Measurements from ENCODE around the gene ALK. TPM values are rescaled to one million over a fixed set of nuclear protein-coding genes. Genes with fewer than 3 reads are reported as not detected.
"Not testable (repeated sequence)": the region's sequence is repeated elsewhere in the genome, so short reads cannot be mapped to it uniquely, and the experiment has no call there.

Gene ALK
- total RNA-seq, 1 experiment from 2014 or later: 14.7 TPM

DNA sequence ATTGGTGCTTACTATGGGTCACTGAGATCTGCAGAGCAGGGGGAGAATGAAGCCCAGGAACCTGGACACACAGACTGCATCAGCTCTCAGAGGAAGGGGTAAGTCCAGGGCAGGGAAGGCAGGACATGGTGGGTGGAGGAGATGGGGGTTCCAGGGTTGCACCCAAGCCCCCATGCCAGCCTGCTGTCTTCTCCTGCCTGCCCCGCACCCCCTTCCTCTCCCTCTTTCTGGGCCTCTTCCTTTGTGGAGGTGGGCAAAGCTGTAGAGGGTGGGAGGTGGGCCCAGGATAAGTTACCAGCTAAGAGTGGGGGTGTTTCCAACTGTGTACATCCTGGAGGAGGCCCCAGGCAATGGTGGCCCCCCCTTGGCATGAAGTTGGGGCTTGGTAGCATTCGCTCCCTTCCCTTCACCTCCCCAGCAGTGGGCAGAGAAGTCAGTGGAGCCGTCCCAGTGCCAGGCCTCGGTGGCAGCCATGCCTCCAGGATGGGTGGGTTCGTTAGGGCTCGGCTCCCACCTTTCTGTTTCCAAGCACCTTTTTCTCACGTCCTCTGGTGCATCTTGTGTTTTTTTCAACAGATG is 674.0 kb downstream of the ALK start:
- TF ChIP-seq EZH2 (IDR thresholded peaks at IDR 0.05; ENCODE audit: borderline replicate concordance, low read depth, low read length, poor library complexity, severe bottlenecking): no peak
- TF ChIP-seq, protein P1, sequence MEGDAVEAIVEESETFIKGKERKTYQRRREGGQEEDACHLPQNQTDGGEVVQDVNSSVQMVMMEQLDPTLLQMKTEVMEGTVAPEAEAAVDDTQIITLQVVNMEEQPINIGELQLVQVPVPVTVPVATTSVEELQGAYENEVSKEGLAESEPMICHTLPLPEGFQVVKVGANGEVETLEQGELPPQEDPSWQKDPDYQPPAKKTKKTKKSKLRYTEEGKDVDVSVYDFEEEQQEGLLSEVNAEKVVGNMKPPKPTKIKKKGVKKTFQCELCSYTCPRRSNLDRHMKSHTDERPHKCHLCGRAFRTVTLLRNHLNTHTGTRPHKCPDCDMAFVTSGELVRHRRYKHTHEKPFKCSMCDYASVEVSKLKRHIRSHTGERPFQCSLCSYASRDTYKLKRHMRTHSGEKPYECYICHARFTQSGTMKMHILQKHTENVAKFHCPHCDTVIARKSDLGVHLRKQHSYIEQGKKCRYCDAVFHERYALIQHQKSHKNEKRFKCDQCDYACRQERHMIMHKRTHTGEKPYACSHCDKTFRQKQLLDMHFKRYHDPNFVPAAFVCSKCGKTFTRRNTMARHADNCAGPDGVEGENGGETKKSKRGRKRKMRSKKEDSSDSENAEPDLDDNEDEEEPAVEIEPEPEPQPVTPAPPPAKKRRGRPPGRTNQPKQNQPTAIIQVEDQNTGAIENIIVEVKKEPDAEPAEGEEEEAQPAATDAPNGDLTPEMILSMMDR (conservative IDR thresholded peaks at IDR 0.05; ENCODE audit: low read depth, low read length): no peak
- Histone ChIP-seq H3K27ac (ENCODE audit: low read depth, low read length, poor library complexity, severe bottlenecking) (no peak overlapping the region), H3K27me3 (replicated peaks; ENCODE audit: insufficient read depth, low read depth, low read length, poor library complexity) (no peaks in the 10 kb centered on the region), H3K36me3 (ENCODE audit: insufficient read depth, low read length, poor library complexity, severe bottlenecking) (no peaks in the 10 kb centered on the region), H3K9me3 (ENCODE audit: low read depth, low read length, poor library complexity, severe bottlenecking) (no peaks in the 10 kb centered on the region), H3K4me1 (ENCODE audit: insufficient read depth, low read length, poor library complexity, severe bottlenecking) (peaks cover 17% of the 10 kb centered on the region), H3K4me3 (ENCODE audit: low read depth, low read length, poor library complexity, severe bottlenecking) (no peak overlapping the region)
- ChIA-PET CTCF (no interaction called here), POLR2A (ENCODE audit: low non-redundant PET) (no interaction called here)
- intact Hi-C loops (cut with micrococcal nuclease; ENCODE audit: unreplicated experiment): no loop called here
- DNase-seq (ENCODE audit: low spot score): no peak
- no TSS peak for BruUV-seq (replicated peaks)

DNA sequence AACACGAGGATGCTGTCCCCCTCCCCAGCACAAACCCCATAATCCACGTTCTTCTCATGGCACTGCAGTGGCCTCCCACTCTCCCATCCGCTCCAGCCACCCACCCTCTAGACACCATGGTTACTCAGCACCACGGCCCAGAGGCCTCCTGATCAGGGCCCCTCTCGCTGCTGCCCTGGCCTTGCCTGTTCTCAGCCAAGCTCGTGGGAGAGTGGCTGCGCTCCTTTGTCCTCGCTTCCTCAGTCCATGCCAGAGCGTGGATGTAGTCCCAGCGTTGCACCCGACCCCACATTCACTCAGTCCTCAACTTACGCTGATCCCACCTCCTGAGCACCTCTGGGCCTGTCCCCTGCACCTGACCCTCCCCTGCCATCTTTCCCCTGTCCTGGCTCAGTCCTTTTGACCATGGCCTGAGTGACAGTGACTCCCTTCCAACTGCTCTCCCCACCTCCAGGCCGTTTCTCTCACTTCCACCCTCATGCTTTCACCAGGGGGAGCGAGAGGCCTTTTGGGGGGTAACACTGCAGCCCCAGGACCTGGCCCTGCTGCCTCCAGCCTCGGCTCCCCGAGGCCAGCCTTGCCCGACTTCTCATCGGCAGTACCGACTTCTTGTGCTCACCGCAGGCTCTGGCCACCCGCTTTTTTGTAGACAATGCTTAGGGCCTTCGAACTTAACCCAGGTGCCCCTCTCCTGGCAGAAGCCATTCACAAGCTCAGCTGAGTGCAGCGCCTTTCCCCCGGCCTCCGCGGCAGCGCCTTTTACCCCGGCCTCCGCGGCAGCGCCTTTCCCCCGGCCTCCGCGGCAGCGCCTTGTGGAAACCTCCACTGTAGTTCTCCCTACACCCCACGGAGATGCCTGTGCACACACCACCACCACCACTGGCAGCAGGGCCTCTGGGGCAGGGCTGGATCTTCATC is 674.7 kb downstream of the ALK start:
- Histone ChIP-seq H3K36me3 (ENCODE audit: insufficient read depth, low read length, poor library complexity, severe bottlenecking) (no peaks in the 10 kb centered on the region), H3K27ac (ENCODE audit: low read depth, low read length, poor library complexity, severe bottlenecking) (no peak overlapping the region), H3K27me3 (replicated peaks; ENCODE audit: insufficient read depth, low read depth, low read length, poor library complexity) (no peaks in the 10 kb centered on the region), H3K4me3 (ENCODE audit: low read depth, low read length, poor library complexity, severe bottlenecking) (no peak overlapping the region), H3K9me3 (ENCODE audit: low read depth, low read length, poor library complexity, severe bottlenecking) (no peaks in the 10 kb centered on the region), H3K4me1 (ENCODE audit: insufficient read depth, low read length, poor library complexity, severe bottlenecking) (peaks cover 17% of the 10 kb centered on the region)
- intact Hi-C loops (cut with micrococcal nuclease; ENCODE audit: unreplicated experiment): no loop called here
- TF ChIP-seq, protein P1 (conservative IDR thresholded peaks at IDR 0.05; ENCODE audit: low read depth, low read length): no peak
- no peak for DNase-seq (ENCODE audit: low spot score)
- no TSS peak for BruUV-seq (replicated peaks)
- ChIA-PET CTCF (no interaction called here), POLR2A (ENCODE audit: low non-redundant PET) (no interaction called here)

DNA sequence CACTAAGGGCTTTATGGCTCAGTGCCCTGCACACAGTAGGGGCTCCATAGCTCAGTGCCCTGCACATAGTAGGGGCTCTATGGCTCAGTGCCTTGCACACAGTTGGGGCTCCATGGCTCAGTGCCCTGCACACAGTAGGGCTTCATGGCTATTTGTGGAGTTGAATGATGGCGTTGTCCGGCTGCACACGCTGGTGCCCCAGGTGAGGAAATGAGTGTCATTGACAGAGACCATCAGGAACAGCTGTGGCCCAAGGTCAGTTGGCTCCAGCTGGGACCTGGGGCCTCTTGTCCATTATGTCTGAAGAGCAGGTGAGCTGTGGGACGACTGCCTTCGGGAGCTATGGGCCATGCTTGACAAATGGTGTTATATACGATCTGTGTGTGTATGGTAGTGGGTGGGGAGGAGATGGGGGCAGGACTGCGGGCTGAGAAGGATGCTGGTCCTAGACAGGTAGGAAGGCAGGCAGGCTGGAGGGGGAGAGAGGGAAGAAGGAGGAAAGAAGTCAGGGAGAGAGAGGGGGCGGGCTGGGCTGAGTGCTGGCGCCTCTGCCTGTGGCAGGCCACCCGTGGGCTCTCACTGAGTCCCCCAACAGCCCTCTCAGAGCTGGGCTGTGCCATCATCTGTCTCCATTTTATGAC is 675.5 kb downstream of the ALK start:
- intact Hi-C loops (cut with micrococcal nuclease; ENCODE audit: unreplicated experiment): no loop called here
- H3K27ac ChIP-seq (ENCODE audit: low read depth, low read length, poor library complexity, severe bottlenecking): no peak overlapping the region
- ChIA-PET POLR2A (ENCODE audit: low non-redundant PET) (no interaction called here), CTCF (no interaction called here)
- no peak overlapping the region for H3K4me3 ChIP-seq (ENCODE audit: low read depth, low read length, poor library complexity, severe bottlenecking)
- H3K4me1 ChIP-seq (ENCODE audit: insufficient read depth, low read length, poor library complexity, severe bottlenecking): peaks cover 17% of the 10 kb centered on the region
- no peaks in the 10 kb centered on the region for H3K9me3 ChIP-seq (ENCODE audit: low read depth, low read length, poor library complexity, severe bottlenecking)
- BruUV-seq (replicated peaks): no TSS peak
- H3K27me3 ChIP-seq (replicated peaks; ENCODE audit: insufficient read depth, low read depth, low read length, poor library complexity): no peaks in the 10 kb centered on the region
- no peaks in the 10 kb centered on the region for H3K36me3 ChIP-seq (ENCODE audit: insufficient read depth, low read length, poor library complexity, severe bottlenecking)
- DNase-seq (ENCODE audit: low spot score): peak; percentile 10
- TF ChIP-seq, protein P1 (conservative IDR thresholded peaks at IDR 0.05; ENCODE audit: low read depth, low read length): no peak
- no peak for TF ChIP-seq EZH2 (IDR thresholded peaks at IDR 0.05; ENCODE audit: borderline replicate concordance, low read depth, low read length, poor library complexity, severe bottlenecking)

DNA sequence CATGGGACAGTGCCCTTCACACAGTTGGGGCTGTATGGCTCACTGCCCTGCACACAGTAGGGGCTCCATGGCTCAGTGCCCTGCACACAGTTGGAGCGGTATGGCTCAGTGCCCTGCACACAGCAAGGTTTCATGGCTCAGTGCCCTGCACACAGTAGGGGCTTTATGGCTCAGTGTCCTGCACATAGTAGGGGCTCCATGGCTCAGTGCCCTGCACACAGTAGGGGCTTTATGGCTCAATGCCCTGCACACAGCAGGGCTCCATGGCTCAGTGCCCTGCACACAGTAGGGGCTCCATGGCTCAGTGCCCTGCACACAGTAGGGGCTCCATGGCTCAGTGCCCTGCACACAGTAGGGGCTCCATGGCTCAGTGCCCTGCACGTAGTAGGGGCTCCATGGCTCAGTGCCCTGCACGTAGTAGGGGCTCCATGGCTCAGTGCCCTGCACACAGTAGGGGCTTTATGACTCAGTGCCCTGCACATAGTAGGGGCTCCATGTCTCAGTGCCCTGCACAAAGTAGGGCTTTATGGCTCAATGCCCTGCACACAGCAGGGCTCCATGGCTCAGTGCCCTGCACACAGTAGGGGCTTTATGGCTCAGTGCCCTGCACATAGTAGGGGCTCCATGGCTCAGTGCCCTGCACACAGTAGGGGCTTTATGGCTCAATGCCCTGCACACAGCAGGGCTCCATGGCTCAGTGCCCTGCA is 676.2 kb downstream of the ALK start:
- intact Hi-C loops (cut with micrococcal nuclease; ENCODE audit: unreplicated experiment); DNase-seq (ENCODE audit: low spot score); H3K4me3 ChIP-seq (ENCODE audit: low read depth, low read length, poor library complexity, severe bottlenecking); H3K36me3 ChIP-seq (ENCODE audit: insufficient read depth, low read length, poor library complexity, severe bottlenecking); BruUV-seq (replicated peaks); H3K27me3 ChIP-seq (replicated peaks; ENCODE audit: insufficient read depth, low read depth, low read length, poor library complexity); H3K9me3 ChIP-seq (ENCODE audit: low read depth, low read length, poor library complexity, severe bottlenecking); POLR2A ChIA-PET (ENCODE audit: low non-redundant PET); CTCF ChIA-PET; H3K27ac ChIP-seq (ENCODE audit: low read depth, low read length, poor library complexity, severe bottlenecking): not testable (repeated sequence)
- H3K4me1 ChIP-seq (ENCODE audit: insufficient read depth, low read length, poor library complexity, severe bottlenecking): peaks cover 15% of the 10 kb centered on the region

Measured in A673 (cell line).